Stimulated activated CD8-positive, alpha-beta memory T cell treated with anti-CD3 and anti-CD28 coated beads, Interleukin-15, amount 100 ng/mL, for 48 hours (primary cell): Measurements from ENCODE around the gene ITPR2.
"Not testable (repeated sequence)": the region's sequence is repeated elsewhere in the genome, so short reads cannot be mapped to it uniquely, and the experiment has no call there.

ENCODE experiments used
- DNase-seq, 2 donors: peaks; one replicate each; pipeline ENCODE4 v3.0.0-alpha.2; 2020; ENCODE audit warnings: low read depth in 2 of 2

Gene ITPR2

DNA sequence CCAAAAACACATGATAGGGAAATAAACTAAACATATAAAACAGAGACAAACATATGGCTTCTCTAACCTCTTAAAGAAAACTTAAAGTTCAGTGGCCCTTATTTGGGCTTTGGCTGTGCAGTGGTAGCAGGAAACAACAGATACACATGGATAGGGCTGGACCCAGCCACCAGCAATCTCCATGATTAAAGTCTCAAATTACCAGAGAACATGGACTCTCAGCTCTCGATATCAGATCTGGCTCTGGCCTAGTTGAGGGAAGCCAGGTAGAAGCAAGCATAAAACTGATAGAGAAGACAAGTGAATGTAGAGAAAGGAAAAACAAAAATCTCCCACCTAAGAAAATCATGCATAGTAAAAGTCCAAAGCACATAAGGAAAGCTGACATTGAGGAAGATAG lies 164.8 kb downstream of the ITPR2 start:
- DNase-seq, result no peak

GRCh38 chr12:26666286-26666685 lies 166.7 kb downstream of the ITPR2 start:
- DNase-seq, result no peak

DNA sequence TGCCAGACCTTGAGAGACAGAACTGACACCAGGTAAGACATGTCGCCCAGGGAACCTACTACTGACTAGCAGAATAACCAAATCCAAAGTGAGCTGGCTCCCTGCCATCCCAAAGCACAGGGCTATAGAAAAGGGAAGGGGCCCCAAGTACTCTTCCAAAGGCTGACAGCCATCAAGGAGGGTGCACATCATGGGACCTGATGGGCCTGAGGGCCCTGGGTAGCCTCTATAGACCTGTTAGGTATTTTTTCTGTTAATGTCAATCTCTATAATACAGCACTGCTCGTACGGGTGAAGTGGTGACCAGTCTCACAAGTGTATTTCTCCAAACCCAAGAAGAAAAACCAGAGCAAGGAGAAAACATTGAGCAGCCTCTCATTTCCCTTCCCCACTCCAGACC lies 171.6 kb downstream of the ITPR2 start:
- no peak for DNase-seq

DNA sequence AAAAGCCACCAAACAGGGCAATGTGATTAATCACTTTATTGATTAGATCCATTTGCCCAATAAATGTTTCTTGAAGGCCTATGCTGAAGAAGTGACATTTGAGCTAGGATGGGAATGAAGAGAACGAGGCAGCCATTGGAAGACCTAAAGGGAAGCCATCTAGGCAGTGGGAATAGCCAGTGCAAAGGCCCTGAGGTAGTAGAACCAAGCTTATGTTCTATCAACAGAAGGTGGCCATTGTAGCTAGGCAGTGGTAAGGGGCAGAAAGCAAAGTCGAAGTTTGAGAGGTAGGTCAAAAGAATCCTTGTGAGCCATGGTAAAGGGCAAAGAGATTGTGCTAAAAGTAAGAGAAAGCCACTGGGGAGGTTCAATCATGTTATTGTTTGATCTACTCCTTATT lies 173.1 kb downstream of the ITPR2 start:
- DNase-seq, result no peak

- DNase-seq, result no peak
Observed at GRCh38 chr12:26658991-26659390, 174.0 kb downstream of the ITPR2 start.

GRCh38 chr12:26654623-26655022 lies 178.4 kb downstream of the ITPR2 start:
- DNase-seq, result no peak

GRCh38 chr12:26651566-26652188 lies 181.3 kb downstream of the ITPR2 start:
- peak in 1 of 2 donors; percentile 10 for DNase-seq

- DNase-seq, result no peak
Observed at GRCh38 chr12:26651036-26651435, 182.0 kb downstream of the ITPR2 start.

GRCh38 chr12:26648999-26649398 lies 184.0 kb downstream of the ITPR2 start:
- no peak for DNase-seq

- no peak for DNase-seq
Observed at GRCh38 chr12:26648584-26648983, 184.4 kb downstream of the ITPR2 start.

DNA sequence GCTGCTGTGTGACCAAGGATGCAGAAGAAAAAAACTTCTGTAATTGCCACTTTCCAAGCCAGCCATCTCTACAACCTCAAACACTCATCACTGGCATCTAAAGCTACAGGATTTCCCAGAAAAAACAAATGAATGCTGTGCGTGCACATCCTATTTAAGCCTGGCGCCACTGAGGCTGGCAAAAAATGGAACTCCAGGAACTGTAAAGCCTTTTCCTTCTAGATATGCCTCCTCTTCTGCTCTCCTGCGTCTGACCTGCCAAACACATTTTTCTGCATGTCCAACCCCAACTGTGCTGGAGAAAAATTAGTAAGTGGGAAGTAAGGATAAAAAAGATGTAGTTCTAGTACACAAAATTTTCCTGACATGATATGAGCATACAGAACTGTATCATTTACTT lies 184.9 kb downstream of the ITPR2 start:
- DNase-seq, result no peak

DNA sequence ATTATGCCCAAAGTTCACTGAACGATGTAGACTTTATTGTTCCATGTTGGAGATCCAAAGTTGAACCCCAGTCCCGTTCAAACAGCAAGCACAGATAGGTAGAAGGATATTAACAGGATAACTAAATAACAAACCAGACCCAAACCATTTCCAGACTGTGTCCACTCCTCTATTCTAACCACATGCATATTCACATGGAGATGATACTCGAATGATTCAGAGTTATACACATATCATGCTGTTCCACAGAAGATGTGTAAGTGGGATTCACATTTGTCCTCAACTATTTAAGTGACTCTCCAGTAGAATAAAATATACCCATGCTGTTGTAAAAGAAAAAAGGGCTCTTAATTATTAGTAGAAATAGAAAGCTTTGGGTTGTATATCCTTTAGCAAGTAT lies 185.9 kb downstream of the ITPR2 start:
- DNase-seq, result no peak

- DNase-seq, result no peak
Observed at GRCh38 chr12:26646571-26646970, 186.4 kb downstream of the ITPR2 start.

GRCh38 chr12:26644376-26644775 lies 188.6 kb downstream of the ITPR2 start:
- DNase-seq, result not testable (repeated sequence)

DNA sequence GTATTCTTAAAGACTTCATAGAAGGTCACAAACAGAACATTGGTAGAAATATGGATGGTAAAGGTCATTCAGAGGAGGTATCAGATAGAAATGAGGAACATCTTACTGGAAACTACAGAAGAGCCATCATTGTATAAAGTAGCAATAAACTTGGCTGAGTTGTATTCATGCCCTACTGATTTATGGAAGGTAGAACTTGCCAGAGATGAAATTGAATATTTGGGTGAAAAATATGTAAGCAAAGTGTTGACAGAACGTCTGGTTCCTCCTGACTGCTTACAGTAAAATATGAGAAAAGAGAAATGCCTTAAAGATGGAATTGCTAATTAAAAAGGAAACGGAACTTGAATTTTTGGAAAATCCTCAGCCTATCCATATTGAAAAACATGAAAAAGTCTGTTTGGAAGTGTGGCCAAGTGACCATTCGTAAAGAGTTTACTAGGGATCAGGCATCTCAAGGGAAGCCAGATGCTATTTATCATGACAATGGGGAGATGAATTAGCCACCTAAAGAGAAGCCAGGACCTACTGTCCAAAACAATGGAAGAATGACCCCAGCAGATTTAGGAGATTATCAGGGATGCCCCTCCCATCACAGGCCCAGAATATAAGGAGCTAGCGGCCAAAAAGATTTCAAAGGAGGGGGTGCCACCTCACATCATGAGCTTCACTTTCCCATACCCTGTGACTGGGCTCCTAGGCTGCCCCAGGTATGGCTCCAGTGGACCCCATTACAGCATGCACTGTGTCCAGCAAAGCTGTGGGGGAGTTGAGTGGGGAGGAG lies 189.3 kb downstream of the ITPR2 start:
- DNase-seq, result no peak

GRCh38 chr12:26642361-26642760 lies 190.6 kb downstream of the ITPR2 start:
- DNase-seq, result no peak

DNA sequence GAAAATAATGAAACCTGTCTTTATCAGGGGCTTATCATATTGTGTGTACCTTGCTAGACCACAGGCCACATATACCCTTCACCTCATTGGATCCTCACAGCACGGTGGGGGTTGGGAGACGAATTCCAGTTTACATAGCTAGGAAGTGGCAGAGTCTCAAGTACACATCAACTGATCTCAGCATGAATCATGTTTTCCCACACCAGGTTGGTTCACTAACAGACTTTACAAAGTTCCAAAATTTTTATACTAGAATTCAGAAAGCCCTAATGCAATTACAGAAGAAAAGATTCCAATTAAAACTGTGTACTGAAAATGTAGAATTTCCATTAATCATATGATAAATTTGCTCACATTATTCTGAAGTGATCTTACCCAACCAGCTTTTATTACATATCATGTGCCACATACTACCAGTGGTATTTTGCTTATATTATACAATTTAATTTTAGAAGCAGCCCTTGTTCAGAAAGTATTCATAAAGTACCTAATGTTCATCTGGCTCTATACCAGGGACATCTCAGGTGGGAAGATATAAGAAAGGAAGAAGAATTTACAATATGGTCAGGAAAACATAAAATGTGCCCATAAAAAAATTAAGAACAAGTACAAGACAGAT lies 196.2 kb downstream of the ITPR2 start:
- DNase-seq, result no peak

- no peak for DNase-seq
Observed at GRCh38 chr12:26633591-26634210, 199.3 kb downstream of the ITPR2 start.

DNA sequence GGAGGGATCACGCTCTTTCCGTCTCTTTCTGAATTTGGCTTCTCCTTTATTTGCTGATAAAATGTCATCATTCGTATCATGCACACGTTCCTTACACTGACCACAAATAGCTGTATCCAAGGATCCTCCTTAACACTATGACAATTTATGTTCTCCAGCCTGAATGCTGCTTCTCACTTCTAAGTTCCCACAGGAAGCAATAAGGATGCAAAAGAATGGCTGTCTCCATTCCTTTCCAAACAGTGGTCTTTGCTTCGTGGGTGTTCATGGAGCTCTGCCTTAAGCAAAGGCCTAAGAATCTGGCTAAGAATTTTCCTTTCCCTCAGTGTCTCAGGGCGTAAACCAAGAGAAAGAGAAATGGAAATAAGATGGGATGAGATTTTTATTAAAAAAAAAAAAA lies 200.2 kb downstream of the ITPR2 start:
- DNase-seq, result no peak

DNA sequence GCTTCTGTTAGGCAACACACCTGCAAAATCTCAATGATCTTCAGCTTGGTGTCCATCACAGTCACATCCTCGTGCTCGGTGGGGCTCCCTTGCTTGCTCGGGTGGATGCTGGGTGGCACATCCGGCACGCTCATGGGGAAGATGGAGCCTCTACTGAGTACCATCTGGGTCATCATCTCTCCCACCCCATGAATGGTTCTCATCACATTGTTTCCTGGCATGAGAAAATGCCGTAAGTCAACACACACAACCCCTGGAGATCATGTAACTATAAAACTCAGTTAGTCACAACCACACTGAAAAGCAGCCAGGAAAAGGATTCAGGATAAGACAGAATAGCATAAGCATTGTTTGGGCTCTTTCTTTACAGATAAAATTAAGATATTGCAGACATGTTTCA lies 201.1 kb downstream of the ITPR2 start:
- DNase-seq, result no peak

DNA sequence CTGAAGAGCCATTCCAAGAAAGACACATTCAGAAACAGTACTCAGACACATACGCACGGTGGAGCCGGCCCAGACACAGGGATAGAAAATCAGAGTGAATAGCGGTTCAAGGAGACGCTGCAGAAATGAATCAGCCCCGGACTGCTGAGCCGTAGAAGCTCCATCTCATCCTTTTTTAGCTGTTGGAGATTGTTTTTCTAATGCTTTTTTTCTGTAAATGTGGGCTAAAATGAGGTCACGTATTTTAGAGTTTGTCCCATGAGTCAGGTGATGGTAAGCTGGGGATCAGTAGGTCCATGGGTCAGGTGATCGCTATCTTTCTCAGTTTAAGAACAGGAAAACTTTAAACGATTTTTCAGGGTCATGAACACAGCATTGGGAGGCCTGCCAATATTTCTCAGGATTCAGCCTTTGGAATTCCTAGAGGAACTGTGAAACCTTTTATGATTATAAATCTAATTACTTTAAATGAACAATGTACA lies 202.4 kb downstream of the ITPR2 start:
- no peak for DNase-seq

- DNase-seq, result no peak
Observed at GRCh38 chr12:26629864-26630263, 203.1 kb downstream of the ITPR2 start.

- DNase-seq, result no peak
Observed at GRCh38 chr12:26628234-26628633, 204.8 kb downstream of the ITPR2 start.
